T-helper 9 cell (primary cell): Measurements from ENCODE around the gene ZNF469.

Source experiments
- DNase-seq: peaks from one replicate; pipeline ENCODE4 v3.0.0-alpha.2; 2020

Gene ZNF469

DNA sequence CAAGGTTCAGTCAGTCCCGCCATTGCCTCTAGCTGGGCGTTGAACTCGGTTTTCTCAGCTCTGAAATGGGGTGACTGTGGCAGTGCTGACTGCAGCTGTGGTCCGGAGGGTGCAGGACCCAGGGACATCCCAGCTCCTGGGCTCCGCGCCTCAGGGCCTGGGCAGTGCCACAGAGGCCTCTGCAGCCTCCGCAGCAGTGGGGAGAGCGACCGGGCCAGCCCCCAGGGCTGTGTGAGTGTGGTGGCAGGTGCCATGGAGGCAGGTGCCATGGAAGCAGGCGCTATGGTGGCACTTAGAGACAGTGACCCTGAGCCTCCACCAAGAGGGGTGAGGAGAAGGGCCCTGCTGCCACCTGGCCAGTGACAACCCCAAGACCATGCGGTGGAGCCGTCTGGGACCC is 30.9 kb downstream of the ZNF469 start:
- DNase-seq, result no peak

DNA sequence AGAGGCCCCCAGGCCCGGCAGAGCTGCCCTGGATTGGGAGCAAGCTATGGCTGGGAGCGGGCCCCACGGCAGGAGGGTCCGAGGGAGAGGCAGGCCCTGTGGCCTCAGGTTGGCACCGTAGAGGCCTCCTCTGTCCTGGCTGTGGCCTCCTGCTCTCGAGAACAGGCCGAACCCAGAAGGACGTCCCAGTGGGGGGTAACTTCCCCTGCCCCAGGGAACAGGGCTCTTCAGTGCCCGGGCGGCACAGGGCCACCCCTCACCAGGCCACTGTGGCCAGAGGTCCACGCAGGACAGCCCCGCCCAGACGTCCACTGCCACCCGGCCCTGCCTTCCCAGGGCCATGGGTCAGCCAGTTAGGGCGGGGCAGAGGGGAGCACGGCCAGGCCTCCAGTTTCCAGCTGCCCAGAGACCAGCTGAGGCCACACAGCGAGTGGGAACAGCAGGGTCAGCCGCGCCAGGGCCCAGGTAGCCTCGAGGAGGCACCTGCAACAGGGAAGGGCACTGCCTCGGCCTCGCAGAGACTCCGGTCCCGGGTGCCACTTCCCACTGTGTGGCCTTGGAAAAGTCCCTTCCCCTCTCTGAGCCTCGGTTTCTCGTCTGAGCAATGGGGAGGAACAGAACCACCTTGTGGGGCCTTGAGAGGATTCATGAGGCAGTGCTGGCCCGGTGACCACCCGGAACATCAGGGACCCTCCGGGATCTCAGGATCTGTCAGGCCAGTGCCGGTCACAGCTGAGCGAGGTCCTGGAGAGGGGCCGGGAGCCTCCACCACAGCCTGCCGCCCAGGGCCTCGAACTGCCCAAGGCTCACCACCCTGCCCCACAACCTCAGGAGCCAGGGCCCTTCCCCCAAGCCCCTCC is 32.0 kb downstream of the ZNF469 start:
- DNase-seq, result no peak

DNA sequence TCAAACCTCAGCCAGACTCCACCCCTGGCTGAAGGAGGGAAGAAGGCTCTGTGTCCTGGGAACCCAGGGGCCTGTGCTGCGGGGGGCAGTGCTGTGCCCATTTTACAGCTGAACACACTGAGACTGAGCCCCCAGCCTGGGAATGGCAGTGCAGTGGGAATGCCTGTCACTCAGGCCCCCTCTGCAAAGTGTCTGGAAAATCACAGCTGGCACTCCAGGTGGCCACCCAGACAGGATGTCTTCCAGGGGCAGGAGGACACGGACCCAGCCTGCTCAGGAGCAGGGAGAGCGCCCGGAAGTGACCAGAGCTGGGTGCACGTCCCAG is 32.6 kb downstream of the ZNF469 start:
- DNase-seq, result no peak

DNA sequence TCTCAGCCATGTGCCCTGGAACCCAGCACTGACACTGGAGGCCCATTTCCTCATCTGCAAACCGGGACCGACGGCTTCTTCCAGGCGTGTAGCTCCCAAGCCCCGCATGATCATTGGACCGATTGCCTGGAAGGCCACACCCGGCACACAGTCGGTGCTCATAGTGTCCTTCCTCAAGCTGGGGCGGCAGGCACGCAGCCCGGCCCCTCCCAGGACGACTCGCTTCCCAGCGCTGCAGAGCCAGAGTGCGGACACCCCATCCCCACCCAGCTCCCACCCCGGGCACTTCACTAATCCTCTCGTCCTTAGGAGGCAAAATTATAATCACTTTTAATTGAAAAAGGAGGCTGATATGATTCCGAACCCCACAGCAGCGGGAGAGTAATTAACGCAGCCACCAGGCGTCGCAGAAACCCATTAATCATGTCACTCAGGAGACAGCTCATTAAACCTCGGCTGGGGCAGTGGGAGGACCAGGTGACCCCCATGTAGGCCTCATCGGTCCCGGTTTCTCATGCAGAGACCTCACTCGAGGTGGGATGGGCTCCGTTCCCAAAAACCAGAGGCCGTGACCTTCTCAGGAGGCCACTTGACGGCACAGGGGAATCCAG is 33.1 kb downstream of the ZNF469 start:
- no peak for DNase-seq

DNA sequence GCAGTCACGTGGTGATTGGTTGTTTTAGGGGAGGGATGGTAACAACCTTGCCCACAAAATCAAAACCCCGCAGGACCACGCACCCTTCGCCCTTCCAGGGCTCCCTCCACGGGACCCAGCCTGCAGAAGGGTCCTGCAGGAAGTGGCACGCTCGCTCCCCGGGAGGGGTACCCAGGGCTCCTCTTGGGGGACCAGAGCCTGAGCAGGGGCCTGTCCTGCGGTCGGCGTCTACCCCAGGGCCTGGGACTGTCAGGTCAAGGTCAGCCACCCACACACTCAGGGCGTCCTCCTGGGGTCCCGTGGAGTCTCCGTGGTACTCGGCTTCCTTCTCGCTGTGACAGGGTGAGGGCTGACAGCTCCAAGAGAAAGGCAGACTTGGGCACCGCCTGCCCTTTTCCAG is 33.9 kb downstream of the ZNF469 start:
- no peak for DNase-seq

DNA sequence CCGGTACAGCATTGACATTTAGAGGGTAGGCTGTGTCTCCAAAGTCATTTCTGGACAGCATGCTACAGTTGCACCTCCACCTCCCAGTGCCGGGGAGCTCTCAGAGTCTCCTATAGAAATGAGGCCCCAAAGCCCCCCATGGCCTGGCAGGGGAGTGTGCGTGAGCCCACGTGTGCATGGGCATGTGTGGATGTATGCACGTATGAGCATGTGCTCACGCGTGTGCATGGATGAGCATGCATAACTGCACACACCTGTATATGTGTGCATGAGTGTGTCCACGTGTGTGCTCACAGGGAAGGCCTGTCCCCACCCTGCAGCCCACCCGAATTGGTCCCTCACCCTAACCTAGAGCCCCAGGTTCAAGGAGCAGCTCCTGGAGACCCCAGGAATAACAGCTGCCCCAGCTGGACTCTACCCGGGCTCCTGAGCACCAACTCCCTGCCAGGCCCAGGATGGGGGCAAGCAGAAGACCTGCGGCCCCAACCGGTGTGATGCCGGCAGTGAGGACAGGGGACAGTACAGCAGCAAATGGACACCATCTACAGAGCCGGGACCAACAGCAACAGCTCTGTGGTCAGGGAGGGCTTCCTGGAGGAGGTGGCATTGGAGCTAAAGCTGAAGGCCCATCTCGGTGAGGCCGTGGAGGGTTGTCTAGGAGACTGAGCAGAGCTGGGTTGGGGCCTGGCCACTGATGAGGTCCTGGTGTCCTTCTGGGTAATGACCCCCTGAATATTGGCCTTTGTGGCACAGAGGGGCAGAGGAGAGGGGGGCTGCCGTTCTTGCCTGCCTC is 35.1 kb downstream of the ZNF469 start:
- DNase-seq, result no peak

DNA sequence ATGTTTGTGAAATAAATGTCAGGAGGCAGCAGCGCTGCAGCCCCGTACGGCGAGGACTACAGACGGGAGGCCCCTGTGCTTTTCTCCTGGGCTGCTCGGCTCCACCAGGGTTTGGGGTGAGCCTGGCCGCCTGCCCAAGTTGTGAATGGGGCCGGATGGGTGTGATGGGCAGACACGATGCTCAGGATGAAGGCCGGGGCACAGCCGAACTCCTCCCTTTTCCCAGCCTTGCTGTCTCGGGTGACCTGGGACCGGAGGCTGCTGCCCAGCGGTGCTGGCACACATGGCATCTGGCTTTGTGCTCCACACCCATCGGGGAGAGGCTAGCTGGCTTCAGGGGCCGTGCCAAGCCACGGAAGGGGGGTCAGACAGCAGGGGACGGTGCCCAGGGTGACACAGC is 36.1 kb downstream of the ZNF469 start:
- DNase-seq, result no peak

DNA sequence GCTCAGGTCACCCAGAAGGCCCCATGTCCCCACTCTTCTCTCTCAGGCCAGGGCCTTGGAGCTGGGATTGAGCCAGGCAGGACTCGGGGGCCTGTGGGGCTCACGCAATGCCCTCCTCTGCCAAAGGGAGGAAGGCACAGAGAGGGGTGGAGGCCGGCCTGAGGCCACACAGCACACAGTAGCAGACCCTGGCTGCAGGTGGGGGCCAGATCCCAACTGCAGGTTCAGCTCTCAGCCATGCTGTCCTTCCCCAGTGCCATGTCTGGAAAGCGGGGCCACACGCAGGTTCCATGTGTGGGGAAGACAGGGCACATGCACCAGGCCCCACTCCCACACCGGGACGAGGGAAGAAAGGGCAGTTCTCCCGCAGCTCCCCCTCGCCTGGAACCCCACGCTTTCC is 37.0 kb downstream of the ZNF469 start:
- DNase-seq, result no peak

DNA sequence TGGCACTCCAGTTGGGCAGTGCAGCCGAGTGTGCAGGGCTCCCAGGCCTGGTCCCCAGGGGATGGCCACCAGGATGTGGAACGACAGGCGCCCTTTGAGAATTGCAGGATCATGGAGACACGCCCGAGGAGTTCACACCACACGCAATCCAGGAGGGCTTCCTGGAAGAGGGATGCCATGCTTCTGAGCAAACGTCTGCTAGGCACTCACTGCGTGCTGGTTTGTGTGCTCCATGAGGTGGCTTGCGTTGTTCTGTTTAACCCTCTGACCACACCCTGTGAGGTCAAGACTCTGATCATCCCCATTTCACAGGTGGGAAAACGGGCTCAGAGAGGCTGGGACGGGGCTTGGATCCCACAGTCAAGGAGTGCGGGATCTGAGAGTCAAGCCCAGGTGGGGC is 37.7 kb downstream of the ZNF469 start:
- no peak for DNase-seq

DNA sequence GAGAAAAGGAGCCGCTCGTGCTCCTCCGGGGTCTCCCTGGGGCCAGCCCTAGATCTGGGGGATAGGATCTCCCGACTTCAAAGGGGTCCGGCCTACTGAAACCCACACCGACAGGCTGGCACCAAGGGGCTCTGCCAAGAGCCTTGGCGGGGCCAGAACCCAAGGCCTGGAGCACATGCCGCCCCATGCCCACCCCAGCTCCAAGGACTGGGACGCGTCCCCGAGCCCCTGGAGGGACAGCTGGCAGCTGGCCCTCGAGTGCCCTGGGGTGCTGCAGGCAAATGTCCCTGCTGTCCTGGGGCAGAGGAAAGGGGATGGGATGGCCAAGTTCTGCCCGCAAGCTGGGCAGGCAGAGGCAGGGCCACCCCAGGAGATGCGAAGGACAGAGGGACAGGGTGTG is 38.5 kb downstream of the ZNF469 start:
- no peak for DNase-seq

DNA sequence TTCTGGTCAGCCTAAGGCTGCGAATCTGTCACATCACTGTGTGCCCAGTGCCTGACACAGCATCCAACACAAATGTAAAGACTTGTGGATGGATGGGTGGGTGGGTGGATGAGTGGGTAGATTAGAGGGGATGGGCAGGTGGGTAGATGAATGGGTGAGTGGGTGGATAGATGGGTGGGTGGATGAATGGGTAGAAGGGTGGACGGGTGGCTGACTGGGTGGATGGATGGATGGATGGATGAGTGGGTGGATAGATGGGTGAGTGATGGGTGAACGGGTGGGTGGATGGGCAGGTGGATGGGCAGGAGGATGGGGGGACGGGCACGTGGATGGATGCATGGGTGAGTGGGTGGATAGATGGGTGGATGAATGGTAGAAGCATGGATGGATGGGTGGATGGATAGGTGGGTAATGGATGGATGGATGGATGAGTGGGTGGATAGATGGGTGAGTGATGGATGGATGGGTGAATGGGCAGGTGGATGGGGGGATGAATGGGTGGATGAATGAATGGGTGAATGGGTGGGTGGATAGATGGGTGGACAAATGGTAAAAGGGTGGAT is 39.2 kb downstream of the ZNF469 start:
- no peak for DNase-seq

DNA sequence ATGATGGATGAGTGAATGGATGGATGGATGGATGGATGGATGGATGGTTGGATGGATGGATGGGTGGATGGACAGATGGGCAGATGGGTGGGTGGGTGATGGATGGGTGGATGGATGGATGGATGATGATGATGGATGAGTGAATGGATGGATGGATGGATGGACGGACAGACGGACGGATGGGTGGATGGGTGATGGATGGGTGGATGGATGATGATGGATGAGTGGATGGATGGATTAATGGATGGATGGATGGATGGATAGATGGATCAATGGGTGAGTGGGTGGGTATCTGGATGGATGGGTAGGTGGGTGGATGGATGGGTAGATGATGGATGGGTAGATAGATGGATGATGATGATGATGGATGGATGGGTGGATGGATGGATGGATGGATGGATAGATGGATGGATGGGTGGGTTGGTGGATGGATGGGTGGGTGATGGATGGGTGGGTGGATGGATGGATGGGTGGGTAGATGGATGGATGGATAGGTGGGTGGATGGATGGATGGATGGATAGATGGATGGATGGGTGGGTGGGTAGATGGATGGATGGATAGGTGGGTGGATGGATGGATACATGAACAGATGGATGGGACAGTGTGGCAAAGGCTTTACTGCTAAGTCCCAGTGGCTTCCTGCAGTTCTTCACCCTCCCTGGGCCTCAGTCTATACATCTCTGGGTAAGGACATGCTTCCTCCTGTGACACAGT is 40.1 kb downstream of the ZNF469 start:
- no peak for DNase-seq

DNA sequence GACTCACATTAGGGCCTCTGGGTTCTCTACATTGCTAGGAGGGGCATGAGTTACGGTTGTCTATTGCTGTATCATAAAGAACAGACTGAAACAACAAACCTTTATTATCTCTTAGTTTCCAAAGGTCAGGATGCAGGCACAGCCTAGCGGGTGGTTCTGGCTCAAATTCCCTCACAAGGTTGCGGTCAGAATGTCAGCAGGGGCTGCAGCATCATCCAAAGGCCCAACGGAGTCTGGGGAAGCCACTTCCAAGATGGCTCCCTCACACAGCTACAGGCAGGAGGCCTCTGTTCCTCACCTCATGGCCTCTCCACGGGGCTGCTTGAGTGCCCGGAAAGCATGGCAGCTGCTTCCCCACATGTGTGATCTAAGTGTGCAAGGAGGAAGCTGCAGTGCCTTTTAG is 40.7 kb downstream of the ZNF469 start:
- DNase-seq, result no peak

DNA sequence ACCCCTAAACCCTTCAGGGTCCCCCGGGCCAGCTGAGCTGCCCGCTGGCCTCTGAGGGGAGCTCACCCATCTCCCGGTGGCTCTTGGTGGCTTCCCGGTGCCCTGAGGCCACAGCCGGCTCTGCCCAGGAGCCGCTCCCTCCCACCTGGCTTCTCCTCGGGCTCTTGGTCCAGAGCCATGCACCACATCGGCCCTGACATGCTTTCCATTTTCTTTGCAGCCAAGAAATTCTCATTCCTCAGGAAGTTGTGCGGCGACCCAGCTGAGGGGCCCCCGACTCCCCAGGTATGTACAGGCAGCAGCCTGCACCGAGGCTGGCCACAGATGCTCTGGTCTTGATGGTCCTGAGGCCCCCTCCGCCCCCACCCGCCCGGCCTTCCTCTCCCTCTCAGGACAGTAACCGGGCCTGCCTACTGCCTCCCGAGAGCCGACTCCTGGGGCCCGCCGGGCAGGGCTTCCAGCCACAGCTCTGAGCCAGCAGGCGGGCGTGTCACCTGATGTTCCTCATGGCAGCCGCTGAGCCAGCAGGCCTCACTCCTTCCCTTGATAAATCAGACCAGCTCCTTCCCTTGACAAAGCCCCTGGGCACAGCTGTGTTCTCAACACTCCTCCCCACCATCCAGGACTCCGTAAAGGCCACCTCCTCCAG is 42.0 kb downstream of the ZNF469 start:
- no peak for DNase-seq

DNA sequence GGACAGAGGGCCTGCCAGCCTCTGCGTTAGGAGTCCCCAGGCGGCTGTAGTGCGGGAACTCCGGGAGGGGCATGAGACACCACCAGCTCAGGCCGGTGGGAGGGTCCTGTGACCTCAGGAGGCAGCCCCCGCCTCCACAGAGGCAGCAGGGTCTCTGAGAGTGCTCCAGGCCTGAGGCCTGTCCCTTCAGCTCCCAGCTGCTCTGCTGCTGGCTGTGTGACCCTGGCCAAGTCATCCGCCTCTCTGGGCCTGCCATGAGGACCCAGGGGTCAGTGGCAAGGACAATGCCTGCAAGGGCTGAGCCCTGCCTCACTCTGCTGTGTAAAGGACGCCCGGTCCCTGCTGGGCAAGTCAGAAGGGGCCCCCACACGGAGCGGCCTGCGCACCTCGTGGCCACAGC is 43.3 kb downstream of the ZNF469 start:
- no peak for DNase-seq

DNA sequence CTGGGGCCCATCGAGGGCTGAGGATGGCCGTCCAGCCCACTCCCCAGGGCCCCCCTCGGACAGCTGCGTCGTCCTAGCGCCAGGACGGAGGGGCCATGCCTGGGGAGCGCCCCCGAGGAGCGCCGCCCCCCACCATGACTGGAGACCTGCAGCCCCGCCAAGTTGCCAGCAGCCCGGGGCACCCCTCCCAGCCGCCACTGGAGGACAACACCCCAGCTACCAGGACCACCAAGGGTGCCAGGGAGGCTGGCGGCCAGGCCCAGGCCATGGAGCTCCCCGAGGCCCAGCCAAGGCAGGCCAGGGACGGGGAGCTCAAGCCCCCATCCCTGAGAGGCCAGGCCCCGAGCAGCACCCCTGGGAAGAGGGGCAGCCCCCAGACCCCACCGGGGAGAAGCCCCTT is 44.6 kb downstream of the ZNF469 start:
- DNase-seq, result no peak

DNA sequence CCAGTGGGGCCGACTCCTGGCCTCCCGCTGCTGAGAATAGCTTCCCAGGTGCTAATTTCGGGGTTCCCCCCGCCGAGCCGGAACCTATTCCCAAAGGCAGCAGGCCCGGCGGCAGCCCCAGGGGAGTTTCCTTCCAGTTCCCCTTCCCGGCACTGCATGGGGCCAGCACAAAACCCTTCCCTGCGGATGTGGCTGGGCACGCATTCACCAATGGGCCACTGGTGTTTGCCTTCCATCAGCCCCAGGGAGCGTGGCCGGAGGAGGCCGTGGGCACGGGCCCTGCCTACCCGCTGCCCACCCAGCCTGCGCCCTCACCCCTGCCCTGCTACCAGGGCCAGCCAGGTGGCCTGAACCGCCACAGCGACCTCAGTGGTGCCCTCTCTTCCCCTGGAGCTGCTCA is 45.4 kb downstream of the ZNF469 start:
- no peak for DNase-seq

DNA sequence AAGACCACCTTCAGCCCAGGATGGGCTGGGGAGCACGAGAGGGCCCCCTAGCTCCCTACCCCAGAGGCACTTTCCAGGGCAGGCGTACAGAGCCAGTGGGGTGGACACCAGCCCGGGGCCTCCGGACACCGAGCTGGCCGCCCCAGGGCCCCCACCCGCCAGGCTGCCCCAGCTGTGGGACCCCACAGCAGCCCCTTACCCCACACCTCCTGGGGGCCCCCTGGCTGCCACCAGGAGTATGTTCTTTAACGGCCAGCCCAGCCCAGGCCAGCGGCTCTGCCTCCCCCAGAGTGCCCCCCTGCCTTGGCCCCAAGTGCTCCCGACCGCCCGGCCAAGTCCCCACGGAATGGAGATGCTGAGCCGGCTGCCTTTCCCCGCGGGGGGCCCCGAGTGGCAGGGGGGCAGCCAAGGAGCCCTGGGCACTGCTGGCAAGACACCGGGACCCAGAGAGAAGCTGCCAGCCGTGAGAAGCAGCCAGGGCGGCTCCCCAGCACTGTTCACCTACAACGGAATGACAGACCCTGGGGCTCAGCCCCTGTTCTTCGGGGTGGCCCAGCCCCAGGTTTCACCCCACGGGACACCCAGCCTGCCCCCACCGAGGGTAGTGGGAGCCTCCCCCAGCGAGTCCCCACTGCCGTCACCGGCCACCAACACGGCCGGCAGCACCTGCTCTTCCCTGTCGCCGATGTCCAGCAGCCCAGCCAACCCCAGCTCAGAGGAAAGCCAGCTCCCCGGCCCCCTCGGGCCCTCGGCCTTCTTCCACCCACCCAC is 46.0 kb downstream of the ZNF469 start:
- DNase-seq, result no peak

DNA sequence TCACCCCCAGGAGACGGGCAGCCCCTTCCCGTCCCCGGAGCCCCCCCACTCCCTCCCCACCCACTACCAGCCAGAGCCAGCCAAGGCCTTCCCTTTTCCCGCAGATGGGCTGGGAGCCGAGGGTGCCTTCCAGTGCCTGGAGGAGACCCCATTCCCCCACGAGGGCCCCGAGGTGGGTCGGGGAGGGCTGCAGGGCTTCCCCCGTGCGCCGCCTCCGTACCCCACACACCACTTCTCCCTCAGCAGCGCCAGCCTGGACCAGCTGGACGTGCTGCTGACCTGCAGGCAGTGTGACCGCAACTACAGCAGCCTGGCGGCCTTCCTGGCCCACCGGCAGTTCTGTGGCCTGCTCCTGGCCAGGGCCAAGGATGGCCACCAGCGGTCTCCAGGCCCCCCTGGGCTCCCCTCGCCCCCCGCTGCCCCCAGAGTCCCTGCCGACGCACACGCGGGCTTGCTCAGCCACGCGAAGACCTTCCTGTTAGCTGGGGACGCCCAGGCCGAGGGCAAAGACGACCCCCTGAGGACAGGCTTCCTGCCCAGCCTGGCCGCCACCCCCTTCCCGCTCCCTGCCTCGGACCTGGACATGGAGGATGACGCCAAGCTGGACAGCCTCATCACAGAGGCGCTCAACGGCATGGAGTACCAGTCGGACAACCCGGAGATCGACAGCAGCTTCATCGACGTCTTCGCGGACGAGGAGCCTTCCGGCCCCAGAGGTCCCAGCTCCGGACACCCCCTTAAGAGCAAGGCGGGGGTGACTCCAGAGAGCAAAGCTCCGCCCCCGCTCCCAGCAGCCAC is 46.8 kb downstream of the ZNF469 start:
- no peak for DNase-seq

DNA sequence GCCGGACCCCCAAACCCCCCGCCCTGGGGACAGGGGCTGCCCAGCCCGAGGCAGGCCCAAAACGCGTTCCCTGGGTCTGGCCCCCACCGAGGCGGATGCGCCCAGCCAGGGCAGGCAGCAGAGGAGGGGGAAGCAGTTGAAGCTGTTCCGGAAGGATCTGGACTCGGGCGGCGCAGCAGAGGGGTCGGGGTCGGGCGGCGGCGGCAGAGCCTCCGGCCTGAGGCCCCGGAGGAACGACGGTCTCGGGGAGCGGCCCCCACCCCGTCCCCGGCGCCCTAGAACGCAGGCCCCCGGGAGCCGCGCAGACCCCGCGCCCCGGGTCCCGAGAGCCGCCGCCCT is 47.4 kb downstream of the ZNF469 start:
- no peak for DNase-seq
